ENCODE measurements around the gene CNST. TPM values are rescaled to one million over a fixed set of nuclear protein-coding genes. Genes with fewer than 3 reads are reported as not detected.

The CNST gene
- total RNA-seq, 4 donors from 2014 or later, result 20.2 to 26.2 (median 24.3) TPM

- no peaks in the 10 kb centered on the region for H3K9me3 ChIP-seq
- TF ChIP-seq POLR2AphosphoS5 (IDR thresholded peaks at IDR 0.05), result no peak
- TF ChIP-seq POLR2A (IDR thresholded peaks at IDR 0.05), result no peak
- no peak for TF ChIP-seq EP300 (IDR thresholded peaks at IDR 0.05)
- TF ChIP-seq CTCF (IDR thresholded peaks at IDR 0.05), result no peak
- whole genome bisulfite sequencing, result 74% methylated on average over 16 of the region's 16 CpGs
- peaks cover 7% of the 10 kb centered on the region for H3K4me1 ChIP-seq
- H3K4me3 ChIP-seq, result no peak overlapping the region
- no peaks in the 10 kb centered on the region for H3K27me3 ChIP-seq
- H3K36me3 ChIP-seq, result peaks cover 35% of the 10 kb centered on the region
- no peak for DNase-seq (ENCODE audit: low spot score in 2 of 2)
- H3K27ac ChIP-seq, result no peak overlapping the region
These were observed 72.8 kb downstream of the CNST start for GRCh38 chr1:246638941-246639655.

- 83% methylated on average over 9 of the region's 9 CpGs for WGBS
- H3K4me3 ChIP-seq, result no peak overlapping the region
- H3K27ac ChIP-seq, result no peak overlapping the region
- H3K36me3 ChIP-seq, result peaks cover 33% of the 10 kb centered on the region
- H3K27me3 ChIP-seq, result no peaks in the 10 kb centered on the region
- peaks cover 7% of the 10 kb centered on the region for H3K4me1 ChIP-seq
- TF ChIP-seq POLR2A (IDR thresholded peaks at IDR 0.05) (no peak), POLR2AphosphoS5 (IDR thresholded peaks at IDR 0.05) (no peak), CTCF (IDR thresholded peaks at IDR 0.05) (no peak), EP300 (IDR thresholded peaks at IDR 0.05) (no peak)
- no peaks in the 10 kb centered on the region for H3K9me3 ChIP-seq
- DNase-seq (ENCODE audit: low spot score in 2 of 2), result no peak
These were observed 73.5 kb downstream of the CNST start for GRCh38 chr1:246639732-246640131.

GRCh38 chr1:246640747-246641146 is 74.5 kb downstream of the CNST start:
- peaks cover 7% of the 10 kb centered on the region for H3K4me1 ChIP-seq
- TF ChIP-seq POLR2A (IDR thresholded peaks at IDR 0.05), result no peak
- no peak for TF ChIP-seq POLR2AphosphoS5 (IDR thresholded peaks at IDR 0.05)
- no peak for TF ChIP-seq EP300 (IDR thresholded peaks at IDR 0.05)
- TF ChIP-seq CTCF (IDR thresholded peaks at IDR 0.05), result no peak
- H3K9me3 ChIP-seq, result no peaks in the 10 kb centered on the region
- no peak overlapping the region for H3K4me3 ChIP-seq
- peaks cover 36% of the 10 kb centered on the region for H3K36me3 ChIP-seq
- 91% methylated on average over 2 of the region's 2 CpGs for whole genome bisulfite sequencing
- DNase-seq (ENCODE audit: low spot score in 2 of 2), result no peak
- H3K27ac ChIP-seq, result no peak overlapping the region
- H3K27me3 ChIP-seq, result no peaks in the 10 kb centered on the region

- H3K27ac ChIP-seq, result no peak overlapping the region
- no peak for DNase-seq (ENCODE audit: low spot score in 2 of 2)
- 62% methylated on average over 2 of the region's 2 CpGs for WGBS
These were observed 75.1 kb downstream of the CNST start for GRCh38 chr1:246641394-246641793.

More at GRCh38 chr1:246641394-246641793, 75.1 kb downstream of the CNST start:
- no peaks in the 10 kb centered on the region for H3K27me3 ChIP-seq
- peaks cover 37% of the 10 kb centered on the region for H3K36me3 ChIP-seq
- no peaks in the 10 kb centered on the region for H3K9me3 ChIP-seq
- H3K4me1 ChIP-seq, result peaks cover 7% of the 10 kb centered on the region
- TF ChIP-seq EP300 (IDR thresholded peaks at IDR 0.05), result no peak
- TF ChIP-seq POLR2A (IDR thresholded peaks at IDR 0.05), result no peak
- no peak for TF ChIP-seq POLR2AphosphoS5 (IDR thresholded peaks at IDR 0.05)
- TF ChIP-seq CTCF (IDR thresholded peaks at IDR 0.05), result no peak
- no peak overlapping the region for H3K4me3 ChIP-seq

All from suprapubic skin (tissue), 4 donors.